Glutamatergic neuron (in vitro differentiated cells): ENCODE data around the gene NMNAT2. TPM values are rescaled to one million over a fixed set of nuclear protein-coding genes. Genes with fewer than 3 reads are reported as not detected.

ENCODE experiments used
- DNase-seq: peaks from one replicate; pipeline ENCODE4 v3.0.0; 2022
- H3K27ac Mint-ChIP-seq: one replicate; pipeline ENCODE4 v1.8.0; 2020; ENCODE audit warnings: mild to moderate bottlenecking, mixed read lengths, inconsistent platforms; ENCODE audit not compliant: unreplicated experiment
- H3K27me3 Mint-ChIP-seq: one replicate; pipeline ENCODE4 v1.8.0; 2020; ENCODE audit warnings: mild to moderate bottlenecking, moderate library complexity, mixed read lengths, inconsistent platforms; ENCODE audit not compliant: unreplicated experiment
- H3K36me3 Mint-ChIP-seq: one replicate; pipeline ENCODE4 v1.8.0; 2020; ENCODE audit warnings: mild to moderate bottlenecking, mixed read lengths, inconsistent platforms; ENCODE audit not compliant: unreplicated experiment
- H3K4me1 Mint-ChIP-seq: one replicate; pipeline ENCODE4 v1.8.0; 2020; ENCODE audit warnings: mild to moderate bottlenecking, low read depth, mixed read lengths, inconsistent platforms; ENCODE audit not compliant: unreplicated experiment
- H3K4me3 Mint-ChIP-seq: one replicate; pipeline ENCODE4 v1.8.0; 2020; ENCODE audit warnings: mild to moderate bottlenecking, mixed read lengths, inconsistent platforms; ENCODE audit not compliant: unreplicated experiment
- H3K9me3 Mint-ChIP-seq: one replicate; pipeline ENCODE4 v1.8.0; 2020; ENCODE audit warnings: mild to moderate bottlenecking, moderate library complexity, mixed read lengths, inconsistent platforms; ENCODE audit not compliant: unreplicated experiment
- total RNA-seq: library from RNA; stranded (reverse); fragmentation: NEBNext Ultra II Directional; extraction: Animal tissue kit (Norgen Biotek cat#: 25700); gene quantifications from one replicate; pipeline ENCODE4 v1.2.1, GENCODE V29; 2021; ENCODE audit not compliant: unreplicated experiment
- TF ChIP-seq, protein P1 (sequence below): fragments of 200-600 bp; sonication (generic); IDR thresholded peaks from one replicate; pipeline ENCODE4 v1.5.0; 2021; ENCODE audit not compliant: partially characterized antibody, unreplicated experiment

The NMNAT2 gene
- total RNA-seq, 1 donor from 2014 or later: 76.4 TPM

DNA sequence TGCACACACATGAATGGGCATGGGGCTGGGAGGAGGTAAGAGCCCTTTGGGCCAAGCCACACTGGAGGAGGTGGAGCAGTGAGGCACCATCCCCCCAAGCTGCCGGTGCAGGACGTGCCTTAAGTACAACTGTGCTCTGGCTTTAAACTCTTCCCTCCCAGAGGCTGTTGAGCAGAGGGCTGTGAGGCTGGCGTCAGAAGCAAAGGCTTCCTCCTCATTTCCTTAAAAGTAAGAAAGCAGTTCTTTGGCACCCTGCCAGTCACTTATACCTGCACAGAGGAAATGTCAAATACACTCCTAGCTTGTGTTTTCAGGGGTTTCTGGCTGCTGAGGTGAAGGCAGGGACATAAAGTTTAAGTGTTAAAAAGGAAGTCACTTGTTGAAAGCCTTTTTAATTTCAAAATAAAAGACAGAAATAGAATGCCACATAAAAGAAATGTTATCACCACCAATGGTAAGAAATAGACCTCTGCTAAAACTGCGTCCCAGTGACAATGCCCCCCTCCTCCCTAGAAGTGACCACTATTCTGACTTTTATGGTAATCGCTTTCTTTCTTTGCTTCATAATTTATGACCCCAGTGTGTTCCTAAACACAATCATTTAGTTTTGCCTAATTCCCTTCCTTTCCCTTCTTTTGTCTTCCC, 199.1 kb downstream of the NMNAT2 start:
- peaks cover 52% of the 10 kb centered on the region for H3K4me1 Mint-ChIP-seq
- peak; percentile 54 for DNase-seq
- H3K27me3 Mint-ChIP-seq: peaks cover 25% of the 10 kb centered on the region
- peaks cover 28% of the 10 kb centered on the region for H3K9me3 Mint-ChIP-seq
- H3K4me3 Mint-ChIP-seq: peak overlapping the region; percentile 67
- peak overlapping the region; percentile 96 for H3K27ac Mint-ChIP-seq
- no peaks in the 10 kb centered on the region for H3K36me3 Mint-ChIP-seq
- TF ChIP-seq, protein P1, sequence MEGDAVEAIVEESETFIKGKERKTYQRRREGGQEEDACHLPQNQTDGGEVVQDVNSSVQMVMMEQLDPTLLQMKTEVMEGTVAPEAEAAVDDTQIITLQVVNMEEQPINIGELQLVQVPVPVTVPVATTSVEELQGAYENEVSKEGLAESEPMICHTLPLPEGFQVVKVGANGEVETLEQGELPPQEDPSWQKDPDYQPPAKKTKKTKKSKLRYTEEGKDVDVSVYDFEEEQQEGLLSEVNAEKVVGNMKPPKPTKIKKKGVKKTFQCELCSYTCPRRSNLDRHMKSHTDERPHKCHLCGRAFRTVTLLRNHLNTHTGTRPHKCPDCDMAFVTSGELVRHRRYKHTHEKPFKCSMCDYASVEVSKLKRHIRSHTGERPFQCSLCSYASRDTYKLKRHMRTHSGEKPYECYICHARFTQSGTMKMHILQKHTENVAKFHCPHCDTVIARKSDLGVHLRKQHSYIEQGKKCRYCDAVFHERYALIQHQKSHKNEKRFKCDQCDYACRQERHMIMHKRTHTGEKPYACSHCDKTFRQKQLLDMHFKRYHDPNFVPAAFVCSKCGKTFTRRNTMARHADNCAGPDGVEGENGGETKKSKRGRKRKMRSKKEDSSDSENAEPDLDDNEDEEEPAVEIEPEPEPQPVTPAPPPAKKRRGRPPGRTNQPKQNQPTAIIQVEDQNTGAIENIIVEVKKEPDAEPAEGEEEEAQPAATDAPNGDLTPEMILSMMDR: no peak

DNA sequence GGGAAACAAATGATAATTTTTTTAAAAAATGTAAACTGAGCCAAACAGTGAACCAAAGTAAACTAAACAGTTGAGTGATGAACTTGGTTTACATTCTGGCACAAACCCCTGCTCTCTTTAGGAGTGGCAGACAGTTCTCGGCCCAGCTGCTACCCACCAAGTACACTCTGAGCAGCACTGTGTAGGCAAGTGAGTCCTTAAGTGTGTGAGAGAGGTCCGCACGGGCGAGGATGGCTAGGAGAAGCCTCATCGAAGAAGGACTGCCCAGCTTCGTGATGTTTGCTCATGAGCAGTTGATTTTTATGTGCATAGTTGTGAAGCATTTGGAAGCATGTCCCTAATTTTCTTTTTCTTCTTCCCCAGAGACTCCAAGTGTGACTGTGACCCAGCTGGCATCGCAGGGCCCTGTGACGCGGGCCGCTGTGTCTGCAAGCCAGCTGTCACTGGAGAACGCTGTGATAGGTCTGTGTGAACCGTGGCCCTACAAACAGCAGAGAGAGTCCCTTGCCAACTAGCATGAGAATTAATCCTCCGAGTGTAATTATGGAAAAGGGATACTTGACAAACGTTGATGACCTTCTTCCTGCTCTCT, 200.1 kb downstream of the NMNAT2 start:
- peaks cover 25% of the 10 kb centered on the region for H3K27me3 Mint-ChIP-seq
- TF ChIP-seq, protein P1: no peak
- H3K4me3 Mint-ChIP-seq: peak overlapping the region; percentile 67
- H3K36me3 Mint-ChIP-seq: no peaks in the 10 kb centered on the region
- H3K9me3 Mint-ChIP-seq: peaks cover 29% of the 10 kb centered on the region
- peak; percentile 58 for DNase-seq
- H3K27ac Mint-ChIP-seq: peak overlapping the region; percentile 96
- peaks cover 54% of the 10 kb centered on the region for H3K4me1 Mint-ChIP-seq

DNA sequence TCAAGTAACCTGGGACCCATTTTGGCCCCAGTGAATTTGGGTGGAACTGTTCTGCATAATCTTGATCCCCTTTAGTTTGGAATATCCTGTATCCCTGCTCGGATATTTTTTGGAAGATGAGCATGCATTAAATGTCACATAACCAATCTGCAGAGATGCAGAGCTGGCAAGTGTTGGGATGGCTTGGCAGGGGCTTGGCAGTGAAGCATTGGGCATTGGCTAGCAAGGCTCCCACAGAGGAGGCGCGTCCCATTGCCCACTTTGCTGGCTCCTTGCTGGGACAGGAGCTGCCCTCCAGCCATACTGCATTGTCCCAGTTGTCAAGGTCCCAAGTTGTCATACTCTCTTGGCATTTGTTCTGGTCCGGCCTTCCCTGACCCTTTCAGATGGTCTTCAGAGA, 202.2 kb downstream of the NMNAT2 start:
- H3K9me3 Mint-ChIP-seq: peaks cover 32% of the 10 kb centered on the region
- TF ChIP-seq, protein P1: no peak
- peak overlapping the region; percentile 96 for H3K27ac Mint-ChIP-seq
- H3K4me3 Mint-ChIP-seq: peak overlapping the region; percentile 58
- DNase-seq: no peak
- peaks cover 26% of the 10 kb centered on the region for H3K27me3 Mint-ChIP-seq
- peaks cover 68% of the 10 kb centered on the region for H3K4me1 Mint-ChIP-seq
- H3K36me3 Mint-ChIP-seq: no peaks in the 10 kb centered on the region

DNA sequence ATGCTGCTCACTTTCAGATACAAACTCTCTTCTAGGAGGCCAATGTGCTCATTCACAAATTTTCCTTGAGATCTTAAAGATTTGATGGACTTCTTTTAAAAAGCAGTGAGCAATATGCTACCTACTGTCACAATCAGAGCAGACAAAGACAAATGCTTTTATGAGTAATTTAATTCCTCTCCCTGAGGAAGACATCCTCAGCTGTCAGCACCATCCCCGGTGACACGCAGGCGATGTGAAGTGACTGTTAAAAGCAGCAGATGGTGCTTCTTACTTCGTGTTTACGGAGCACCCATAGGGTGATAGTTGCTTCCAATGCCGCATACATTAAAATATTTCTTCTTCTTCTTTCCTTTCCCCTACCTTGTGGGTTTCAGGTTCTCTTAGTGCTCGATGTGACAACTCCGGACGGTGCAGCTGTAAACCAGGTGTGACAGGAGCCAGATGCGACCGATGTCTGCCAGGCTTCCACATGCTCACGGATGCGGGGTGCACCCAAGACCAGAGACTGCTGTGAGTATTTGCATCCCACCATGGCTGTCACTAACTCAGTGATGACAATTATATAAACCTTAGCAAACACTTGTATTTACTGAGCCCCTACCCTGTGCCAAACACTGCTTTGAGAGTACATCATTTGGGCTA, 203.0 kb downstream of the NMNAT2 start:
- Mint-ChIP-seq H3K27me3 (peaks cover 30% of the 10 kb centered on the region), H3K27ac (peak overlapping the region; percentile 100), H3K9me3 (peaks cover 38% of the 10 kb centered on the region), H3K4me1 (peaks cover 72% of the 10 kb centered on the region), H3K4me3 (peak overlapping the region; percentile 87), H3K36me3 (no peaks in the 10 kb centered on the region)
- peak; percentile 42 for DNase-seq
- TF ChIP-seq, protein P1: no peak
